Measurements from ENCODE around the gene FAM156B.
"Not testable (repeated sequence)": the region's sequence is repeated elsewhere in the genome, so short reads cannot be mapped to it uniquely, and the experiment has no call there.

FAM156B gene, protein sequence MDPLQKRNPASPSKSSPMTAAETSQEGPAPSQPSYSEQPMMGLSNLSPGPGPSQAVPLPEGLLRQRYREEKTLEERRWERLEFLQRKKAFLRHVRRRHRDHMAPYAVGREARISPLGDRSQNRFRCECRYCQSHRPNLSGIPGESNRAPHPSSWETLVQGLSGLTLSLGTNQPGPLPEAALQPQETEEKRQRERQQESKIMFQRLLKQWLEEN

DNA sequence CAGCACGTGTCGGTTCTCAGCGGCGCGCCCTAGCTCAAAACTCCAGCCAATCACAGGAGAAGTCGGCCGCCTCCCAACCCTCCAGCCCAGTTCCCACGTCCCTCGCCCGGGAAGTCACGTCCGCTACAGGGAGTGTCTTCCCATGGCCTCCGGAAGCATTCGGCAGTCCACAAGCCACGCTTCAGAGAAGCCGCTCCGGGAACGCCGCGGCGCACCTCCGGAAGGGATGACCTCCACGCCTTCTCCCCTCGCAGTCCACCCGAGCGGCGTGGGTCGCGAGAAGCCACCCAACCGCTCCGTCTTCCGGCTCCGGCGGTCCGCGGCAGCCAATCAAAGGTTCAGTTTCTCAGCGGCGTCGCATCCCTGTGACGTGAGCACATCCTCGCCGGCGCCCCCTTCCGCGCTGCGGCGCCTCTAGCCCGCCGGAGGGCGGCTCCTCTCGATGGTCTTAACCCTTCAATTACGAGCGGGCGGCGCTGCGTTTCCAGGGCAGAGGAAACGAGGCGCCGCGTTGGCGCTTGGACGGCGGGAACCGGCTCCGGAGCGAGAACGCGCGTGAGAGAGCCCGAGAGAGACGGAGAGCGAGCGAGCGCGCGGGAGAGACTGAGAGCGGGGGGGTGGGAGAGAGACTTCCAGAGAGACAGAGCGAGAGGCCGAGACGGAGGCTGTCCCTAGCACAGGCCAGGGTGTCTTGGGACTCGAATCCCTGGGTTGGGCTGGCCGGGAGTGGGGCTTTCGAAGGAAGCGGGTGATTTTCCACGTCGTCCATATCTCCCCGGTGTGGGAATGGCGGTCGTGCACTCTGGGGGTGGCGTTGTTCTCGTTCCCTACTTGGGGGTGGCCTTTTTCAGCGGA, at the start of gene FAM156B:
Gene FAM156B, plus strand, starts transcription at position 476 of the 855 bp plus-strand sequence. CDS start 9,896 bp downstream, outside the sequence.
- intact Hi-C loops (cut with DNase I); DNase-seq: not testable (repeated sequence)

DNA sequence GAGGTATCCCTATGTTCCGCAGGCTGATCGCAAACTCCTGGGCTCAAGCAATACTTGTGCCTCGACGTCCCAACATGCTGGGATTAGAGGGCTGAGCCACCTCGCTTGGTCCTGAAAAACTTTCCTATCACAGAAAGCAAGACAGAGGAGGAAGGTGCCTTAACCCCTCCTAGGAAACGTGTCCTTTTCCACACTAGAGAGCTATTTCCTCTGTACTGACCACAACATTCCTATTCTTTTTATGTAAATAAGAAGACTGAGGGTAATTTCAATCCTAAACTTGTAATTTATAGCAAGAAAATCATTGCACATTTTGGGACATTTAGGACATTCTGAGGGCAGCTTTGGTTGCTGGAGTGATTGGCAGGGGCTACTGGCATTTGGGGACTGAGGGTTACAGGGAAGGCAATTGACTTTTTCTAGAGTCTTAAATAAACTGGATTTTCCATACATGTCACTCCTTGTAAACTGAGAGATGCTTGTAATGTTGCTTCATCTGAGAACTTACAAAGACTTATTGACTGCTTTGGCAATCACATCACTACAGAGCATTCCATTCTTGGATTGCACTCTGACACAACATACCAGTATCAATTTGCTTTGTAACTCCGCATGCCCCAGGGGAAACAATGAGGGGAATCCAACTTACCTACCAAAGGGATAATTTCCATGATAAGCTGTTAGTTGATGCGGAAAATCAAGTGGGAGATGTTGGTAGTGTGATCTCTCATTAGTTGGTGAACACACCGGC, 44.8 kb upstream of the FAM156B start:
- intact Hi-C loops (cut with DNase I): no loop called here

DNA sequence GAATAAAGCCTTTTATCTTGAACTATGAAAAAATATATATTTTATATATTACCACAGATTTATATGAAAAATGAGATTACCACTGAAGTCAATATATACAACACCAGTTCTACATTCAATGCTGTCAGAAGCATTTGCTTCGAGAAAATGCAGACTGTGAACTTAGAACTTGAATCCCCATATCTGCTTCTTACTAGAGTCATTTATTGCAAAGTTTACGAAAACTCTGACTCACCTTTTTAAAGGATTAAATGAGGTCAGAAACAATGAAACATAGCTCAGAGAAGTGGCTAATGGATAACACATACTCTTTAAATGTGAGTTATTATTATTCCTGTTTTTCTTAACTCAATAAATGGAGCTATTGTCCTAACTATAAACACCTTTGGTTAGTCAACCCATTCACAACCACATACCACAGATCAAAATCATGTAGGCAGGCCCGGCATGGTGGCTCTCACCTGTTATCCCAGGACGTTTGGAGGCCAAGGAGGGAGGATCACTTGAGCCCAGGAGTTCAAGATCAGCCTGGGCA, 40.1 kb upstream of the FAM156B start:
- intact Hi-C loops (cut with DNase I): not testable (repeated sequence)

More for the DNA sequence above, 44.8 kb upstream of the FAM156B start:
- no peak for DNase-seq

DNA sequence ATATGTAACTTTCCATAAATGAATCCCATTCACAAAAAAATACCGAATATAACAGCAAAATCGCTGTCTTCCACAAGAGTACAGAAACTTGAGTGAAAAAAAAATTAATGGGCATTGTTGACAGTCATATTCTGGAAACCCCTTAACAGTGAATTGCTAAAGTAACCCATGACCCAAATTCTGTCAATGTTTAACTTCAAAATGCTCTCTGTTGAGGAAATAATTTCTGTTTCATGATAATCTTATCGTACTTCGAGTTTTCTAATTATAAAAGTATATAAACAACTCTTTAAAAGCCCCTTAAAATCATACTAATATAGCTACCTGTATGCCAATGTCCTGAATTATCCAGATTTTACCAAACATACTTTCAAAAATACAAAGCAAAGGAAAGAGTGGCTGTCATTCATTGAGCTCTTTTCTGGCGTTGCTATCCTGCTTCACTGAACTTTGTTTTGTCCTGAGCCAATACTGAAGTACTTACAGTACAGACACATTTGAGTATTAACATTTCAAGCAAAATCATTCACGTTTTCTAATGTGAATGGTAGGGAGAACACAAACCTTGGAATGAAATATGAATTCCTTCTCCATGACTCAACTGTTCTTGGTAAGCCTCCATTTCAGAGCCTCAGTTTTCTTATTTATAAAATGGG, 31.7 kb upstream of the FAM156B start:
- intact Hi-C loops (cut with DNase I): no loop called here
- no peak for DNase-seq

More for the DNA sequence above, 40.1 kb upstream of the FAM156B start:
- DNase-seq: not testable (repeated sequence)

DNA sequence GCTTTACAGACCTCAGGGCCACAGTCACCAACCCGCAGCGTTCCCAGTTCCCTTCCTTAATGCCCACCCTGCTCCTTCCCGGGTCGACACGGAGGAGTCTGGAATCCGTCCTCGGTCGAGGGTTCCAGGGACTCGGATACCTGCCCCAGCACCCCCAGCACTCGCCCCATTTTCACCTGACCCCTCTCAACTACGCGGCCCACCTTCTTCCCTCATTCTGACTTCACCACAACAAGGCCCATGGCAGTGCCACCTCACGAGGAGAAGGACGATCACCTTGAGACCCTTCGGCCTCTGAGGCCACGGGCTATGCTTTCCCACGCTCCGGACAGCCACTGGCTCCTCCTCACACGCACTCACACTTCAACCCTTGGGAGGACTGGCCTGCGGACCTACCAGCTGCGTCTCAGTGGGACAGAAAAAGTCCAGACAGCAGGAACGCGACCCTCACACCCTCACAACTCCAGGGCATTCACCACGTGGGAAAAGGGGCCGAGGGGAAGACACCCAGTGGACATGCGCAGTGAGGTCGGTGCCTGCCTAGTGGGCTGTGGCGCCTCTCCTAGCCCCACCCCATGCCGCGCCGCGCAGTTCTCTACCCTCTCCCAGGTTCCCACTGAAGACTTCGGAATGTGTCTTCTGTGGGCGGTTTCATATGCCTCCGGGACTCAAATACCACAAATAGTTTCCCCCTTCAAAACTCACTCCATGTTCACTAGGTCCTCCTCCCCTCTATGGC, 29.4 kb upstream of the FAM156B start, which contains the start of gene XAGE3:
Gene XAGE3, minus strand, starts transcription at position 474 of the 739 bp plus-strand sequence. CDS start 950 bp downstream, outside the sequence.
- intact Hi-C loops (cut with DNase I): no loop called here
- DNase-seq: no peak

DNA sequence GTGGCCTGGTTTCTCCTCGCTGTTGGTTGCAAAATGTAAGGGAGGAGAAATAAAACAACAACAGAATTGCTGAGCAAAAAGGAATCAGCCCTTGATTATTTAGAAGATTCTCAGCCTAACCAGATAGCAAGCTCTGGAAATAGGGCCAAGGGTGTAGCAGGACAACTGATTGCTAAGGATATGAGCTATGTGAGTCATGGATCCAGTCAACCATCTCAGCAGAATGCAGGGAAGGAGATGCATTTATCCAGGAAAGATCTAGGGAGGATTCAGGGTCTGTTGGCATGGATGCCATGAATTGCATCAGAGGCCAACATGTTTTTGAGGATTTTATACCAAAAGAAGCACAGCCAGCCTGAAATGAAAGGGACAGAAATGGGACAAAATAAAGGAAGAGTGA, 27.1 kb upstream of the FAM156B start:
- no peak for DNase-seq
- intact Hi-C loops (cut with DNase I): no loop called here

DNA sequence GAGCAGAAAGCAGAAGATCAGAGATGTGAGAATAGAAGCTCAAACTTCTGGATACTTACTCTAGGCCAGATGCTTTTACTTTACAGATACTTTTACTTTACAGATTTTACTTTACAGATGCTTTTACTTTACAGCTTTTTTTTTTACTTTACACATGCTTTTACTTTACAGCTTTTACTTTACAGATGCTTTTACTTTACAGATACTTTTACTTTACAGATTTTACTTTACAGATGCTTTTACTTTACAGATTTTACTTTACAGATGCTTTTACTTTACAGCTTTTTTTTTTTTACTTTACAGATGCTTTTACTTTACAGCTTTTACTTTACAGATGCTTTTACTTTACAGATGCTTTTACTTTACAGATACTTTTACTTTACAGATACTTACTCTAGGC, 23.3 kb upstream of the FAM156B start:
- intact Hi-C loops (cut with DNase I); DNase-seq: not testable (repeated sequence)

DNA sequence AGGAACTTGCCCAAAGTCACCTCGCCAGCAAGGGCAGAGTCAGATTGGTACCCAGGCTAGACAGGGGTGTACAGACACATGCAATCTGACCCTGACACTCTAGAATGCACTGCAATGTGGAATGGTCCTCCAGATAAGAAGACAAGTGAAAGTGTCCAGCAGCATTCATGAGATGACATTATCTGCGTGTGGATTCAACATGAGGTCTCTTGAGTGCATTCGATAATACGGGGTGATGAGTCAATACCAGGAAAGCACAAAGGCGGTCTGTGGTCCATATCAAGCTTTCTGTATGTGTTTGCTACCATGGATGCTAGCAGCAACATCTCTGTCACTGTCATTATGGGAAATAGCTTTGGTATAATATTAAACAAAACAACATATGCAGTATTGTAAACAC, 22.5 kb upstream of the FAM156B start:
- DNase-seq: no peak
- intact Hi-C loops (cut with DNase I): no loop called here

DNA sequence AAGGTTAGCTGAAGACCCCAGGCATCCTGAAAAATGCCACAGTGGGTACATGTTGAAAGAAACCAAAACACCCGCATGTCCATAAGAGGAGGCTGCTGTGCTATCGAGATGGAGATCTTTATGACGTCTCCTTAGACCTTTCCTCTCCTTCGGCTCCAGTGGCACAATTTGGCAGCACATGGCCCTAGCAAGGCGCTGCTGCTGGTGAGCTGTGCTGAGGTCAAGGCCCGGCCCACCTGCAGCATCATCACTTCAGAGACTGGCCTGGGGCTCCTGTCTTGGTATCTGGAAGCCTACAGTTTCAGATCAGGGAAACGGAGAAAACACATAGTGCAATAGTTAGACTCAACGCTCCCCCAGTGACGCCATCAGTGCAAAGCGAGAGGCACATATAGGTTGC, 21.7 kb upstream of the FAM156B start:
- intact Hi-C loops (cut with DNase I); DNase-seq: not testable (repeated sequence)

DNA sequence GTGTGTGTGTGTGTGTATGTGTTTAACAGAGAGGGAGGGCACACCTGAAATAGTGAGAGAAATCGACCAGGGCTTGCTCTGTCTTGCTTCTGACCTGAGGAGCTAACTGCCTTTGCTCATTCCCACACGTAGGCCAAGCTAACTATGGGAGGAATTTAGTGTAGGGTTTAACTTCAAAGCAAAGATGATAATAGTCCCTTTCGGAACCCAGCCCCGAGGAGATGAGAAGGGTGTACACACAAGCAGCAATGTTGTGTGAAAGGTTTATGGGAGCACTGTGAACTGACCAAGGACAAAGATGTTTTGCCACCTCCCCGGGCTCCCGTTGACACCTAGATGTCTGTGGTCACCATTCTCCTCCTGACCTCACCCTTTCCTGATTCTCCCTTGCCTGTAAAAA, 20.7 kb upstream of the FAM156B start:
- intact Hi-C loops (cut with DNase I); DNase-seq: not testable (repeated sequence)

DNA sequence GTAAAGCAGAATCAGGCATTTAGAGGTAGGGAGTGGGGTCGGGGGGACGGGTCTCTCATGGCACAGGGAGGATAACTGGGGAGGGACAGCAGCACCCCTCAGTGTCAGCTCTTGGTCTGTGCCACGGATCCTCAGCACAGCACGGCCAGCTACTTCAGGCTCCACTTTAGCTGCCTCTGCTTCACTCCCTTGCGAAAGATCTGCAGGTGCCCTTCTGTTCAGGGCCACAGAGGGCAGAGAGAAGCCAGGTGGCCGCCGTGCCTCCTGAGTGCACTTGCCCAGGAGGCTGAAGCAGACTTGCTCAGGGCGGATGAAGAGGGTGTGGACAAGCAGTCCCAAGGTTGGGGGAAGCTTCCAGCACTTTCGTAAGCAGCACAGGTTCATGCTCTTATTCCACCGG, 9.7 kb upstream of the FAM156B start:
- intact Hi-C loops (cut with DNase I): not testable (repeated sequence)

DNA sequence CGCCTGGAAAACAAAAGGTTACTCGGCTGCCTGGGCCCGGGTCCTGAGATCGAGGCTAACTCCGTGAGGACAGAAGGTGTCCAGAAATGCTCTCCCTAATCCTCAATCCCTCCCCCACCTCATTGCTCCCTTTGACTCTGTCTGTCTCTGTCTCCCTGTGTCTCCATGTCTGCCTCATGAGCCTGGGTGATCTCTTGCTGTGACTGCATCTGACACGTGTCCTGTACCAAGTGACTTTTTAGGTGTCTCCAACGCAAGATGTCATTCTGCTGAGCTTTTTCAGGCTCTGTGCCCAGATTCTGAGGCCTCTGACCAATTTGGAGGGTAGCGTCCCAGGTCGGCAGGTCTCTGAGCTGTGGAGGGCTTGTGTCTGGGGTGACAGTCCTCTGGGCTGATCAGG, 9.0 kb upstream of the FAM156B start:
- intact Hi-C loops (cut with DNase I); DNase-seq: not testable (repeated sequence)

More for the DNA sequence above, 9.7 kb upstream of the FAM156B start:
- not testable (repeated sequence) for DNase-seq

DNA sequence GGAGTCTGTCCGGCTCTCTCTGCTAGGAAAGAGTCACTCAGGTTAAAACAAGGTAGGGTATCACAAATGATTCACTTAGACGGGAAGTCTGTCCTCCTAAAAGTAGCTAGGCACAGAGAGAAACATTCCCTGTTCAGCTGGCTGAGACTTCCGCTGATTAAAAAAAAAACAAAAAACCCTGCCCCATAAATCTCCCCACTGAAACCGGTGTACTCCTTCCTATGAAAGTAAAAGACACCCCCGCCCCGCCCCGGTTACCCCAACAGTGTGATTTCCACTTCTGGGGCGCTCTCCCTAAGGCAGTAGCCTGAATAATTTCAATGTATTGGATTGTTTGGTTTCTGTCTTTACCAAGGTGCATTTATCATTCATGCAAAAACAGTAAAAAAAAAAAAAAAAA, 692 bp upstream of the FAM156B start:
- intact Hi-C loops (cut with DNase I); DNase-seq: not testable (repeated sequence)

DNA sequence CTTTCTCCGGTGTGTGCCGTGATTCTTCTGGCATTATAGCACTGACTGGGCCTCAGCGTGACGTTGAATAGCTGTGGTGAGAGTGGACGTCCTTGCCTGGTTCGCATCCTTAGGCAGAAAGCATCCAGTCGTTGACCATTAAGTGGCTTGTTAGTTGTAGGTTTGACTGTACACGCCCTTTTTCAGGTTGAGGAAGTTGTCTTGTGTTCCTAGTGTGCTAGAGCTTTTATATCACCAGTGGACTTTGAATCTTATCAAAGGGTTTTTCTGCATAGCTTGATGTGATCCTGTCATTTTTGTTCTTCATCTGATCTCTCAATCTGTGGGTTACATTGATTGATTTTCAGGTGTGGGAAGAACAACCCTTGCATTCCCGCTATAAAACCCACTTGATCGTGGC, 8.4 kb downstream of the FAM156B start:
- intact Hi-C loops (cut with DNase I): not testable (repeated sequence)

DNA sequence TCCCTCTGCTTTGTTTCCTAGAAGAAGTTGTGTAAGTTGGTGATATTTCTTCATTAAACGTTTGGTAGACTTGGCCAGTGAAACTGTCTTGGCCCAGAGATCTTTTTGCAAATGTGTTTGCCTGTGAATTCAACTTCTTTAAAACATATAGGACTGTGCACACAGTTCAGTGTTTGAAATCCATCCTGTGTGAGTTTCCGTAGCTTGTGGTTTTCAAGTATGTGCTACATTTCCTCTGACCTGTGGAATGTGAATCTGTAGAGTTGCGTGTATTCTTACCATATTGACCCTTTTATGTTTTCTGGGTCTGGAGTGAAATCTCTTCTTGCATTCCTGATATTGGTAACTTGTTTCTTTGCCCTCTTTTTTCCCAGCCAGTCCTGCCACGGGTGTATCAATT, 8.9 kb downstream of the FAM156B start:
- DNase-seq; intact Hi-C loops (cut with DNase I): not testable (repeated sequence)

More for the DNA sequence above, 8.4 kb downstream of the FAM156B start:
- not testable (repeated sequence) for DNase-seq

DNA sequence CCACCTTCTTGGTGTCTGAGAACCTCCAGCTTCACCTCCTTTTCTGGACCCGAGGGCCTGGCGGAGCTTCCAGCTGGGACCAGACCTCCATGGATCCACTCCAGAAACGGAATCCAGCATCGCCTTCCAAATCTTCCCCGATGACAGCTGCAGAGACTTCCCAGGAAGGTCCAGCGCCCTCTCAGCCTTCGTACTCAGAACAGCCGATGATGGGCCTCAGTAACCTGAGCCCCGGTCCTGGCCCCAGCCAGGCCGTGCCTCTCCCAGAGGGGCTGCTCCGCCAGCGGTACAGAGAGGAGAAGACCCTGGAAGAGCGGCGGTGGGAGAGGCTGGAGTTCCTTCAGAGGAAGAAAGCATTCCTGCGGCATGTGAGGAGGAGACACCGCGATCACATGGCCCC, 10.0 kb downstream of the FAM156B start:
- DNase-seq; intact Hi-C loops (cut with DNase I): not testable (repeated sequence)

DNA sequence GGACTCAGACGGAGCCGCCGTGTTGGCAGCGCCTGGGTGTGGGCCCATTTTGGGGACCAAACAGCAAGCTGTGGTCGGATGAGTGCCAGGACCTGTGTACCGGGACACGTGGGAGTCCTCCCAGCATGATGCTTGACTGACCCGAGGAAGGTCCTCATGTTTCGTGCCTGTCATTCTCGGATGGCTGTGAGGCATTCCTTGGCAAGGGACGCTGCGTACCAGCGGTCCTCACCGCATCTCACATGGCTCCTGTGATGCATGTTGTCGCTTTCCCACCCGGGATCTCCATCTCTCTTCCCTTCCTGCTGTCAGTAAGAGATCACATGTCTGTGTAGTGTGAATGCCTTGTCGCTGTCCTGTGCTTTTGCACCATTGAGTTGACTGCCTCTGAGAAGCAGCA, 10.8 kb downstream of the FAM156B start:
- intact Hi-C loops (cut with DNase I); DNase-seq: not testable (repeated sequence)

All from head of caudate nucleus (tissue), 42 donors.